Prostate gland (tissue), 2 donors: Measurements from ENCODE around the gene MRPL54.

Experiments used
- CTCF ChIP-seq, 4 experiments: fragments of 200-600 bp in 2 of 4; fragments of 450-650 bp in 2 of 4; sonication (generic) in 2 of 4; IDR thresholded peaks; 1 replicate in 3 of 4; 2 replicates in 1 of 4; pipeline ENCODE4 v1.5.1; 2016 to 2019; ENCODE audit warnings: antibody characterized with exemption in 4 of 4, mild to moderate bottlenecking in 2 of 4, moderate library complexity in 2 of 4
- POLR2A ChIP-seq: fragments of 450-650 bp; IDR thresholded peaks from one replicate; pipeline ENCODE4 v1.6.1; 2016; ENCODE audit warnings: antibody characterized with exemption, mild to moderate bottlenecking
- POLR2AphosphoS5 ChIP-seq: sonication (generic); formaldehyde crosslinking; IDR thresholded peaks from one replicate; pipeline ENCODE4 v1.6.1; 2017; ENCODE audit warnings: antibody characterized with exemption

GRCh38 chr19:3774621-3775373 lies 12.3 kb downstream of the MRPL54 start:
- no peak for TF ChIP-seq CTCF (IDR thresholded peaks at IDR 0.05)
- TF ChIP-seq POLR2A: no peak
- no peak for TF ChIP-seq POLR2AphosphoS5
